22Rv1 (cell line): ENCODE results near the gene CCDC85A.
A peak's percentile ranks its signal among the peaks of the same experiment; 100 is the strongest.

Experiments used
- H3K27ac ChIP-seq: fragments of 450-650 bp; 2 replicates; pipeline ENCODE4 v1.5.1; 2017
- CTCF ChIP-seq: fragments of 450-650 bp; IDR thresholded peaks from 2 replicates; pipeline ENCODE4 v1.5.1; 2017; ENCODE audit warnings: mild to moderate bottlenecking
- ZFX ChIP-seq: fragments of 450-650 bp; IDR thresholded peaks from 2 replicates; pipeline ENCODE4 v1.6.1; 2017; ENCODE audit warnings: antibody characterized with exemption, borderline replicate concordance

CCDC85A gene

GRCh38 chr2:56382466-56382865, 198.7 kb downstream of the CCDC85A start:
- TF ChIP-seq CTCF: no peak
- no peak for TF ChIP-seq ZFX
- H3K27ac ChIP-seq: 0 out of 2 replicates have a peak overlapping the region, but pooled peaks have one; percentile 21

GRCh38 chr2:56386657-56387056, 202.9 kb downstream of the CCDC85A start:
- TF ChIP-seq ZFX (no peak), CTCF (no peak)

GRCh38 chr2:56390644-56391043, 206.9 kb downstream of the CCDC85A start:
- TF ChIP-seq CTCF (no peak), ZFX (no peak)
- no peak overlapping the region for H3K27ac ChIP-seq

More at GRCh38 chr2:56386657-56387056, 202.9 kb downstream of the CCDC85A start:
- no peak overlapping the region for H3K27ac ChIP-seq

- no peak overlapping the region for H3K27ac ChIP-seq
- TF ChIP-seq CTCF (no peak), ZFX (no peak)
Measured at GRCh38 chr2:56410140-56410539, 226.3 kb downstream of the CCDC85A start.

GRCh38 chr2:56416500-56417176, 232.8 kb downstream of the CCDC85A start:
- H3K27ac ChIP-seq: no peak overlapping the region
- TF ChIP-seq ZFX (no peak), CTCF (no peak)
